Mesothelial cell of epicardium (in vitro differentiated cells): ENCODE data around the gene TPSG1. TPM values are rescaled to one million over a fixed set of nuclear protein-coding genes. Genes with fewer than 3 reads are reported as not detected.
"Not testable (repeated sequence)": the region's sequence is repeated elsewhere in the genome, so short reads cannot be mapped to it uniquely, and the experiment has no call there.

ENCODE experiments used
- DNase-seq, 2 experiments: peaks; one replicate each; pipeline ENCODE4 v3.0.0; 2021; ENCODE audit warnings: low spot score in 2 of 2; ENCODE audit not compliant: unreplicated experiment in 2 of 2
- H3K27ac Mint-ChIP-seq: 2 replicates; pipeline ENCODE4 v1.8.0; 2021; ENCODE audit warnings: mixed read lengths
- H3K27me3 Mint-ChIP-seq: 2 replicates; pipeline ENCODE4 v1.8.0; 2021; ENCODE audit warnings: low read depth, mixed read lengths
- H3K36me3 Mint-ChIP-seq: 2 replicates; pipeline ENCODE4 v1.8.0; 2021; ENCODE audit warnings: mixed read lengths
- H3K4me1 Mint-ChIP-seq: 2 replicates; pipeline ENCODE4 v1.8.0; 2021; ENCODE audit warnings: mixed read lengths
- H3K4me3 Mint-ChIP-seq: 2 replicates; pipeline ENCODE4 v1.8.0; 2021; ENCODE audit warnings: mild to moderate bottlenecking, moderate library complexity, mixed read lengths
- H3K9me3 Mint-ChIP-seq: 2 replicates; pipeline ENCODE4 v1.8.0; 2021; ENCODE audit warnings: mixed read lengths
- total RNA-seq: library from RNA; stranded (reverse); gene quantifications from 3 replicates; pipeline ENCODE4 v1.2.1, GENCODE V29; 2021
- TF ChIP-seq, protein P1 (sequence below): fragments of 200-600 bp; sonication (generic); IDR thresholded peaks from one replicate; pipeline ENCODE4 v1.5.0; 2021; ENCODE audit warnings: antibody characterized with exemption; ENCODE audit not compliant: unreplicated experiment

The TPSG1 gene
- total RNA-seq, 1 donor from 2014 or later: not detected

DNA sequence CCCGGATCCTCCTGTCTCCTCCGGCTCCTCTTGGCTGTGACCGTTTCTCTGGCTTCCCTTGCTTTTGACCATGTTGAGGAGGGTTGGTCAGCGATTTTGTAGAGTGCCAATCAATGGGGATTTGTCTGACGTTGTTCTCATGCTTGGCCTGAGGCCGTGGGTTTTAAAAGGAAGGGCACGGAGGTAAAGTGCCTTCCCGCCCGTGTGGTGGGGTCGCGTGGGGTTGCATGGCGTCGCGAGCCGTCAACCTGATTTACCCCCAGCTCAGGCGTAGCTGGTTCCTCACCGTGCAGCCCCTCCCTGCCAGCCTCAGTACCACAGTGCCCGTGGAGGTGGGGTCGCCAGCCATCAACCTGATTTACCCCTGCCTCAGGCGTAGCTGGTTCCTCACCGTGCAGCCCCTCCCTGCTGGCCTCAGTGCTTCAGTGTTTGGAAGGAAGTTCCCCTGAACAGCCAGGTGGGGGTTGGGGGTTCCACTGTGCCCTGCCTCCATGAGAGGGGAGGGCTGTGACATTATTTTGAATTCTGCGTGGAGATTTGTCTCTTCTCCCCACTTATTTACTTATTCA is 20.5 kb upstream of the TPSG1 start:
- TF ChIP-seq, protein P1, sequence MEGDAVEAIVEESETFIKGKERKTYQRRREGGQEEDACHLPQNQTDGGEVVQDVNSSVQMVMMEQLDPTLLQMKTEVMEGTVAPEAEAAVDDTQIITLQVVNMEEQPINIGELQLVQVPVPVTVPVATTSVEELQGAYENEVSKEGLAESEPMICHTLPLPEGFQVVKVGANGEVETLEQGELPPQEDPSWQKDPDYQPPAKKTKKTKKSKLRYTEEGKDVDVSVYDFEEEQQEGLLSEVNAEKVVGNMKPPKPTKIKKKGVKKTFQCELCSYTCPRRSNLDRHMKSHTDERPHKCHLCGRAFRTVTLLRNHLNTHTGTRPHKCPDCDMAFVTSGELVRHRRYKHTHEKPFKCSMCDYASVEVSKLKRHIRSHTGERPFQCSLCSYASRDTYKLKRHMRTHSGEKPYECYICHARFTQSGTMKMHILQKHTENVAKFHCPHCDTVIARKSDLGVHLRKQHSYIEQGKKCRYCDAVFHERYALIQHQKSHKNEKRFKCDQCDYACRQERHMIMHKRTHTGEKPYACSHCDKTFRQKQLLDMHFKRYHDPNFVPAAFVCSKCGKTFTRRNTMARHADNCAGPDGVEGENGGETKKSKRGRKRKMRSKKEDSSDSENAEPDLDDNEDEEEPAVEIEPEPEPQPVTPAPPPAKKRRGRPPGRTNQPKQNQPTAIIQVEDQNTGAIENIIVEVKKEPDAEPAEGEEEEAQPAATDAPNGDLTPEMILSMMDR: no peak
- Mint-ChIP-seq H3K4me3 (no peak overlapping the region), H3K9me3 (no peaks in the 10 kb centered on the region), H3K27me3 (peaks cover 22% of the 10 kb centered on the region), H3K36me3 (no peaks in the 10 kb centered on the region), H3K27ac (no peak overlapping the region), H3K4me1 (no peaks in the 10 kb centered on the region)
- DNase-seq: no peak

DNA sequence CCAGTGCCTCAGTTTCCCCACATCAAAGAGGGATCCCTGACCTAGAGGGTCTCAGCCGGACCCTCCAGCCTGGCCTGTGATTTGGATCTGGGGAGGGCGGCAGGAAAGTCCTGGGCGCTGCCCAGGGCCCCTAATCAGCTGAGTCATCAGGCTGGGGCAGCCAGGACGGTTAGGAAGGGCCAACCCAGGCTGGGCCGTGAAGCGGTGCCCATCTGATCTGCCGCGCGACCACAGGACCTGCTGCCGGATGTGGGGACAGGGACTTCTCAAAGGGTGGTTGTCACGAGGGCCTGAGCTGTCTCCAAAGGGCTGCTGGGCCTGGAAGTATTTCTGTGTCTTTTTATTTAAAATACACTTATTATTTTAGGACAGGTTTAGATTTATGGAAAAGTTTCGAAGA is 19.8 kb upstream of the TPSG1 start:
- no peaks in the 10 kb centered on the region for H3K4me1 Mint-ChIP-seq
- H3K4me3 Mint-ChIP-seq: no peak overlapping the region
- no peaks in the 10 kb centered on the region for H3K9me3 Mint-ChIP-seq
- TF ChIP-seq, protein P1: no peak
- no peak overlapping the region for H3K27ac Mint-ChIP-seq
- no peak for DNase-seq
- H3K36me3 Mint-ChIP-seq: no peaks in the 10 kb centered on the region
- peaks cover 22% of the 10 kb centered on the region for H3K27me3 Mint-ChIP-seq

DNA sequence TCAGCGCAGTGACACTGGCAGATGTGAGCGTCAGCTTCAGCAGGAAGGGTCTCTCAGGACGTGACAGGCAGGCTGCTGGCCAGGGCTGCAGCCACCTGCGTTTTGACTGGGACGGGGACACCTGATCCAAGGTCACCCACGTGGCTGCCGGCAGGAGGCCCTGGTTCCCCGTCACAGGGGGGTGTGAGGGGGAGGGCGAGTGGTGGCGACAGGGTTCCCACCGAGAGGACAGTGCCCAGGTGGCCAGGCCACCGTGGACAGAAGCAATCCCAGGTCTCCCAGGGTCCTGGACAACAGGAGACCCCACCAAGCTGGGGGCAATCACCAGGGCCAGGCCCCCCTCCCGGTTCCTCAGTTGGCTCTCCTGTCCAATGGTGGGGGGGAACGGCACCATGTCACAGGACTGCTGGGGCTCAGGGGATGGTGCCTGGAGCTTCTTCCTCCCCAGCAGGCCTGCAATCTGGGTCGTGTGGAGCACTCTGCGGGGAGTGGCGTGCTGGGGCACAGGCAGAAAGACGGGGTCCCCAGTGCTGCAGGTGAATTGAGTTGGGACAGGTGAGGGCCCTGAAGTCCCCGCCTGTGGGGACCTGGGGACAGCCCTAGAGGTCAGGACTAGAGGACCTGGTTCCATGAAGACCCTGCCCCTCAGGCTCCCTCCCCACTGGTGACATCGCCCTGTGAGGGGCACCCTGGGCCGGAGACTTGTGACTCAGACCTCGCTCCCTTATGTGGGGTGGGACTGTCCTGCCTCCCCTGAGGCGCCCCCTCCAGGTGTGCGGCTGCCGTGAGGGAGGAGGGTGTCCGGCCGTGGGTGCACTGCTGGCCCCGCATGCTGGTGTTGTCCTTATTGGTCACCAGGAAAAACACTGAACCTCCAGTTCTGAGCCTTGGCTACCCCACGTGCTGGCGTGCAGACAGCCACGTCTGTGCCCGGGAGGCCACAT is 19.1 kb upstream of the TPSG1 start:
- H3K27me3 Mint-ChIP-seq: peaks cover 22% of the 10 kb centered on the region
- not testable (repeated sequence) for H3K36me3 Mint-ChIP-seq, H3K4me3 Mint-ChIP-seq, DNase-seq, H3K9me3 Mint-ChIP-seq, H3K4me1 Mint-ChIP-seq, H3K27ac Mint-ChIP-seq

DNA sequence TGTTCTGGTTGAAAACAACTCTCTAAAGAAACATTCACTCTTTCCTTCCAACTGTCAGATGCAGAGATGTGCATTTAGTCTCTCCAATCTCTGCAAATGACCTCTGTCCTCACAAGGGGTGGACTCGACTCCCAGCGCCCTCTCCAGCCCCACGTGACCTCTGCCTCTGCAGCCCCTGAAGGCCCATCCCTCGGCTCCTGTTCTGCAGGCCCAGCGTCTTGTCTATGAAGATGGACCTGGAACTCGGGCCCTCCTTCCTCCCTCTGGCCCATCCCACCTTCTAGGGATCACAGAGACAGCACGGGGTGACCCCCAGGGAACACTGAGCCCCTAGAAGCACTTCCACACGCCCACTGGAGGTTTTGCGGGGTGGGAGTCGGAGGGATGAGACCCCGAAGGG is 18.3 kb upstream of the TPSG1 start:
- H3K27ac Mint-ChIP-seq: not testable (repeated sequence)

DNA sequence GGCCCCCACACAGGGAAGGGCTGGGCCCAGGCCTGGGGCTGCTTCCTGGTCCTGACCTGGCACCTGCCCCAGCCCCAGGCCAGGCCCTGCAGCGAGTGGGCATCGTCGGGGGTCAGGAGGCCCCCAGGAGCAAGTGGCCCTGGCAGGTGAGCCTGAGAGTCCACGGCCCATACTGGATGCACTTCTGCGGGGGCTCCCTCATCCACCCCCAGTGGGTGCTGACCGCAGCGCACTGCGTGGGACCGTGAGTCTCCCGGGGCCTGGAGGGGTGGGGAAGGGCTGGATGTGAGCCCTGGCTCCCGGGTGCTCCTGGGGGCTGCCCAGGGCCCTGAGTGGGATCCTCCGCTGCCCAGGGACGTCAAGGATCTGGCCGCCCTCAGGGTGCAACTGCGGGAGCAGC is 16.0 kb upstream of the TPSG1 start:
- not testable (repeated sequence) for DNase-seq, H3K4me1 Mint-ChIP-seq, H3K27ac Mint-ChIP-seq, H3K36me3 Mint-ChIP-seq, H3K4me3 Mint-ChIP-seq, H3K9me3 Mint-ChIP-seq
- H3K27me3 Mint-ChIP-seq: peaks cover 11% of the 10 kb centered on the region

More for the DNA sequence above, 18.3 kb upstream of the TPSG1 start:
- DNase-seq, H3K36me3 Mint-ChIP-seq, H3K4me3 Mint-ChIP-seq, H3K9me3 Mint-ChIP-seq, H3K4me1 Mint-ChIP-seq: not testable (repeated sequence)
- peaks cover 24% of the 10 kb centered on the region for H3K27me3 Mint-ChIP-seq

DNA sequence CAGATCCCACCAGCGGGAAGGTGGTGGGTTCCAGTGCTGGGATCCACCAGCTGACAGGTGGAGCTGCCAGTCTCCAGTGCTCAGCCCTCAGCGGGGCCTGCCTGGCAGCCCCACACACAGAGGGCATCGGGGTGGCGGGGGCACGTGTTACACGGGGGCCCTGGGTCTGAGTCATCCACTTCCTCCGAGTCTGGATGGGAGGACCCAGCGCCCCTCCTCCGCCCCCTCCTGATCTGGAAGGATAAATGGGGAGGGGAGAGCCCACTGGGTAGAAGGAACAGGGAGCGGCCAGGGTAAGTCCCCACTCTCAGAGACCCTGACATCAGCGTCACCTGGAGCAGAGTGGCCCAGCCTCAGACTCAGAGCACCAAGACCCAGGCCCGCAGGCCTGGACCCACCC is 15.4 kb upstream of the TPSG1 start, which contains the start of gene TPSAB1:
Gene TPSAB1, plus strand, starts transcription at position 270 of the 400 bp plus-strand sequence. CDS start 234 bp downstream, outside the sequence.
- H3K27me3 Mint-ChIP-seq, H3K27ac Mint-ChIP-seq, H3K4me1 Mint-ChIP-seq, H3K9me3 Mint-ChIP-seq, H3K4me3 Mint-ChIP-seq, DNase-seq, H3K36me3 Mint-ChIP-seq: not testable (repeated sequence)

DNA sequence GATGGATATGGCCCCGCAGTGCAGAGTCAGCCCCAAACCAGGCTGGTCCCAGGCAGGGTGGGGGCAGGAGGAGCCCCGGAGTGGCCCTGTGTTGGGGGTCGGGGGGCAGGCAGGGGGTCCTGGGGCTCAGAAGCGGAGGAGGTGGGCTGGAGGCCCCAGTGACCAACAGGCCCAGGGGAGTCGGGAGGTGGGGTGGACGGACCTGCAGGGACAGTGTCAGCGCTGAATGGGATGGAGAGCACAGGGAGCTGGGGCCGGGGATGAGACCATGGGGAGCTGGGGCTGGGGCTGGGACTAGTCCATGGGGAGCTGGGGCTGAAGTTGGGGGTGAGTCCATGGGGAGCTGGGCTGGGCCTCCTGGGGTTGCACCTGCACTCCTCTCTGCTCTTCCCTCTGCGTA is 14.5 kb upstream of the TPSG1 start:
- not testable (repeated sequence) for H3K36me3 Mint-ChIP-seq, H3K27me3 Mint-ChIP-seq, H3K4me3 Mint-ChIP-seq, H3K4me1 Mint-ChIP-seq, H3K27ac Mint-ChIP-seq, H3K9me3 Mint-ChIP-seq
- peak in 1 of 2 experiments; percentile 8 for DNase-seq

DNA sequence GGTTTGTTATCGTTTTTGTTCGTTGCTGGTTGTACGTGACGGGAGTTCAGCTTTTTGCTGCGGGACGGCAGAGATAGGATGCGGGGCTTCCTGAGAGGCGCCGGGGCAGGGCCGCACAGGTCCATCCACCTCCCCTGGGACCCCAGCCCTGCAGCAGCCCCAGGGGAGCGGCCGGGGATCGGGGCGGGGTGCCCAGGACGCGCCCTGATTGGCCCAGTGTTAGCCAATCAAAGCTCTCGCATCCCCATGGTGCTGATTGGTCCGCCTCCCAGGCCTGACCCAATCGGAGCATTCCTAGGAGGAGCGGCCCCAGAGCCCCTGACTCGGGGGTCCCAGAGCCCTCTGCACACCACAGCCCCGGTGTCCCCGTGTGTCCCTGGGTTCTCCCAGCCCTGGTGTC is 13.8 kb upstream of the TPSG1 start:
- H3K36me3 Mint-ChIP-seq, H3K9me3 Mint-ChIP-seq, H3K27ac Mint-ChIP-seq, DNase-seq, H3K4me1 Mint-ChIP-seq, H3K27me3 Mint-ChIP-seq, H3K4me3 Mint-ChIP-seq: not testable (repeated sequence)
